H1 (cell line): Measurements from ENCODE around the gene TGM3. TPM values are rescaled to one million over a fixed set of nuclear protein-coding genes. Genes with fewer than 3 reads are reported as not detected.

ENCODE experiments used
- E2F6 ChIP-seq: IDR thresholded peaks from 2 replicates; pipeline ENCODE4 v1.6.1; 2012; ENCODE audit warnings: inconsistent platforms
- EZH2 ChIP-seq: fragments of 200-600 bp; sonication (generic); IDR thresholded peaks from 2 replicates; pipeline ENCODE4 v1.7.1; 2012; ENCODE audit warnings: low read depth, mild to moderate bottlenecking, moderate library complexity, low read length, inconsistent platforms; ENCODE audit not compliant: severe bottlenecking
- HDAC6 ChIP-seq: IDR thresholded peaks from one replicate; pipeline ENCODE4 v1.7.1; 2012; ENCODE audit warnings: low read depth, mild to moderate bottlenecking, inconsistent platforms, low read length, moderate library complexity
- polyA plus RNA-seq, 7 experiments: library from polyadenylated mRNA; depleted of rRNA in 3 of 7; stranded (reverse) in 5 of 7; unstranded in 2 of 7; fragments of >200 nt in 5 of 7; fragments of 200-250 nt in 2 of 7; gene quantifications; 1 replicate in 5 of 7; 2 replicates in 1 of 7; 4 replicates in 1 of 7; pipeline versions ENCODE4 v1.2.1 to v1.2.3, GENCODE V29; 2011 to 2013; ENCODE audit warnings: missing spikeins in 2 of 7, mixed read lengths in 2 of 7
- total RNA-seq: library from RNA; stranded (reverse); fragmentation: NEBNext Ultra II Directional; extraction: Animal tissue kit (Norgen Biotek cat#: 25700); gene quantifications from 2 replicates; pipeline ENCODE4 v1.2.1, GENCODE V29; 2021

The TGM3 gene
- total and polyA plus RNA-seq, 2 of the 8 experiments (the other 6 are each of a cell fraction or from before 2014, with no cell fraction given): 0.12 TPM; not detected in 1

- TF ChIP-seq EZH2: no peak
- TF ChIP-seq HDAC6: no peak
- TF ChIP-seq E2F6: no peak
Measured at GRCh38 chr20:2374346-2375125, 78.7 kb downstream of the TGM3 start (continued).
